ENCODE data around the gene NTM.

DNA sequence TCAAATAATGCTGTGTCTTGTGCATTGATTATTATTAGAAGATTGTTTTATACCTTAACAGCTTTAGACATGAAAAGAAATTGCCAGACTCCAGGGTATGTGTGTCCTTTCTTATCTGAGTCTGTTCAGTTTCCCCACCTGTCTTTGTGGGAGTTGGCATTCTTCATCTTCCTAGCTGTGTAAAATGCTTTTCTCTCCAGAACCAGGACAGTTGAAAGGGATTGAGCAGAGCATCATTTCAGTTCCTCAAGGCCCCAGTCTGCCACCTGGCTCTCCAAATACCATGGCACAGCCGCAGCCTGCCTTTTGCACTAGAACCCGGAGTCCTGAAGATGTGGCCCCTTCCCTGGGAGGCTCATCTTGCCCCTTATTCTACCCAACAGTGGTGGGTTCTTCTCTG lies 851.9 kb downstream of the NTM start:
- TF ChIP-seq POLR2A (IDR thresholded peaks at IDR 0.05) (no peak), CTCF (IDR thresholded peaks at IDR 0.05) (no peak)
